A549 treated with dexamethasone at 1 μM for 4 hours (cell line): ENCODE results near the gene UBE2S. TPM values are rescaled to one million over a fixed set of nuclear protein-coding genes. Genes with fewer than 3 reads are reported as not detected.

Experiments used
- total RNA-seq: library from RNA; stranded (reverse); fragments of 200-300 nt; extraction: Qiagen RNA extraction; gene quantifications from 5 replicates; pipeline ENCODE4 v1.2.3, GENCODE V29; 2022

Gene UBE2S
- 251 to 469 TPM (median 409 TPM) in 5 replicates for total RNA-seq

DNA sequence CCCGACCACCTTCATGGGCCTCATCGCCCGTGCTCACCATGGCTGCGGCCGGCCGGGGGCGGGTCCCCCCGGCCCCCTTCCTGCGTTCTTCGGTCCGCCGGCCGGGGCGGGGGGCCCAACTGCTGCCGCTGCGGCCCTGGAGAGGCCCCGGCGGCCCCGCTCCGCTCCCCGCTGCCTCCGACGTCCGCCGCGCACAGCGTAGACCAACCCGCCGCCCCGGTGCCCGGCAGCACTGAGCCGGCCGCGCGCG is at the start of gene UBE2S:
Gene UBE2S (minus strand): TSS at position 239 of the 250 bp plus-strand sequence. CDS start 199 bp downstream, at position 40.

DNA sequence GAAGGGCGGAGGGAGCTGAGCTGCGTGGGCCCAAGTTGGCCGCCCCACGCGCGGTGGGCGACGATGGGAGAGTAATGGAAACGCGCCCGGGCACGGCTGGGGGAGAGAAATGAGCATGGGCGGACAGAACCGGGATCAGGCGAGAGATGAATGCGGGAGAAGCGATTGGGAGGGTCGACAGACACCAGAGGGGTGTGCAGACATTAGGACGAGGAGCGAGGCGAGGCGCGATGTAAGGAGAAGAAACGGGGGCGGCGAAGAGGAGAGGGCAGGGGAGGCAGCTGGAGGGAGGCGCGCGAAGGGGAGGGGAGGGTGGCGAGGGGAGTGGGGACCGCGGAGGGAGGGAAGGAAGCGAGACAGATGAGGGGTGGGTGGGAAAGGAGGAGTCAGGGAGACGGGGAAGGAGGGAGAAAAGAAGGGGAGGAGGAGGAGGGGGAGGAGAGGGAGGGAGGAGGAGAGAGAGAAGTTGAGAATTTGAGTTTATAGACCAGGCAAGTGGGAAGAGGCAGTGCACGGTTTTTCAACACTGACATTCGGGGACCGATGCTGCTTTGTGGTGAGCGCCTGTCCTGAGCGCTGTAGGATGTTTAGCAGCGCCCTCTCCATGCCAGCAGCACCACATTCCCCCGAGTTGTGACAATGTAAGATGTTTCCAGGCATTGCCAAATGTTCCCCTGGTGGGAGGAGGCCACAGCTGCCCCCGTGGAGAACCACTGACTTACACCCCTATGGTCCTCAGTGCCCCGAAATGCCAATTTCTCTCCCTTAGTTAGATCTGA is 35.6 kb upstream of the UBE2S start, which contains the start of gene SHISA7:
Gene SHISA7 (minus strand): TSS at position 256 of the 779 bp plus-strand sequence. CDS start 437 bp downstream, outside the sequence.

DNA sequence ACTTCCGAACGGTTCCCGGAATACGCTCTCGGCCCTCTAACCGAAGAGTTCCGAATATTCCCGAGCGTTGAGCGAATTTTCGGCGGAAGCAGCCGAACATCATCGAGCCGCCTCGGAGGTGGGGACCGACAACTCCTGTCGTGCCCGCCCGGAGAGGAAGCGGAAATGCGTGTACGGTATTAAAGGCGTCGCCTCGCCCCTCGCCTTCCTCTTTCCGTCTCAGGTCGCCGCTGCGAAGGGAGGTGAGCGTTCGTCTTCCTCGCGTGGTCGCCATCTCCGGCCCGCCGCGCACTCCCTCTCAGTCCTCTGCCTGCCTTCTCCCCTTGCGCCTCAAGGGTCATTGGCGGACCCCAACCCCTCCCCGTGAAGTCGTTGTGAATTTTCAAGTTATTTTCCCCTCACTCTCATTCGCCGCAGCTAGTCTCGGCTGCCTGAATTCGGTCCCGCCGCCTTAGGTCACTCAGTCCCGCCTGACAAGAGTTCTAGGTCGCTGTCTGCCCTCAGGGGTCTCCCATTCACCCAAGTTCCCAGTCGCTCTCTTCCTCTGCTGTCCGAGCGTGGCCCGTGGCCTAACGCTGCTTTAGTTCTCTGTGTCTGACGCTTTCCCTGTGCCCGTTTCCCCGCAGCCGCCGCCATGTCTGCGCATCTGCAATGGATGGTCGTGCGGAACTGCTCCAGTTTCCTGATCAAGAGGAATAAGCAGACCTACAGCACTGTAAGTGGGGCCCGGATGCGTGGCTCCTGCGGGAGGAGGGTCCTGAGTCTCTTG is 21.7 kb downstream of the UBE2S start, which contains the start of gene RPL28:
Gene RPL28 (plus strand): TSS at position 209 of the 769 bp plus-strand sequence. CDS start 426 bp downstream, at position 635.

DNA sequence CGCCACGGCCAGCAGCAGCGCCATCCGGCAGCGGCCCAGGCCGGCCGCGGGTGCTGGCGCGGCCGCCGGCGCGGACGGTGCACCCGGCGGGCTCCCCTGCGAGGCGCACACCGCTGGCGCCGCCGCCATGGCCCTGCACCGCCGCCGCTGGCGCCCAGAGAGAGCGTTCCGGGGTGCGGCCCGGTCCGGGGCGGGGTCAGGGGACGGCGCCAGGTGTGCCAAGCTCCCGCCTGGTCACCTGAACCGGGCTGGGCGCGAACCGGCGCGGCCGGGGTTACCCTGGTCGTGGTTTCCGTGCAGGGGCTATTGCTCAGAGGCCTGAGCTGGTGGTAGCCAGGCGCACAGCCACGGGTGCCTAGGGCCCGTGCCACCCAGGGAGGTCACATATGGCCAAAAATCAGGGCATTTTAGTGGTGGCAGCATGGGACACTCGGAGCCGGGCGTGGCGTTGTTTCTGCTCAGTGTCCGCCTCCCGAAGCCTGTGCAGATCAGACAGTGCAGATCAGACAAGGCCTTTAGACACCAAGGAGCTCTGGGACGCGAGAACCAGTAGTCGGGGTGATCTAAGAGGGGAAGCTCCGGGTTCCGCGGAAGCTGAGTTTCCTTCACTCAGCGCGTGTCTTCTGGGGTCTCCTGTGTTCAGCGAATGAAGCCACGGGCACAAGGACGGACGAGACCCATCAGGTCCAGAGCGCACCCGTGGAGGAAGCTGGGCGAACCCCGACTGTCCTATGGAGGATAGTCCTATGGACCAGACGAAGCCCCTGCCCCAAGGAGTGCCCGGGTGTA is 23.3 kb downstream of the UBE2S start, which contains the start of gene TMEM238:
Gene TMEM238 (minus strand): TSS at position 162 of the 789 bp plus-strand sequence. CDS start 33 bp downstream, at position 129.

DNA sequence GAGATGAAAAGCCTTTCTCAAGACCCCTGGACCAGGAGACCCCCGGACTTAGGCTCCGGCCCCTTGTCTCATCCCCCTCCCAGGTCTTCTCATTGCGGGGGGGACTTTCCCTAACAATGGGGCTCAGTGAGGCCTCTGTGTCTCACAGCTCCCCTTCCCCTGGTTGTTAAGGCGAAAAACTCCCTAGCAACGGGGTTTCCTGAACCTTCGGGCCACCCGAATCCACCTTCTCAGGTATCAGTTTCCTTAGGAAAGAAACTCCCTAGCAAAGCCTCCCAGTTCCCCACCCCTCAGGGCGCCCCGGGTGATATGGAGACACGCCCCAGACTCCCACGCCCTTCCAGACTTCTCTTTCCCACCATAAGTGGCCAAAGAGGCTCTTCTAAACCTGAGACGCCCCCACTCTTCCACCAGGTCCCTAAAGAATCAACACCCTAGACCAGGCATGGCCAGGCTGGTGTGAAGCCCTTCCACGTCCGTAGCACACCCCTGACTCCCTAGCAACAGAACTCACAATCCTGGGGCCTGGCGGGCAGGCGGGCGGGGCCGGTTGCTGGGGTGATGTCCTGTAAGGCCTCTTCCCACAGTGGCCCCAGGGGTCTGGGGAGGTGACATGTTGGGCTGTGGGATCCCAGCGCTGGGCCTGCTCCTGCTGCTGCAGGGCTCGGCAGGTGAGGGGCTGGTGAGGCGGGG is 31.2 kb downstream of the UBE2S start, which contains the start of gene TMEM190:
Gene TMEM190 (plus strand): TSS at position 586 of the 693 bp plus-strand sequence. CDS start 28 bp downstream, at position 614.

GRCh38 chr19:55370305-55370988 is 37.1 kb downstream of the UBE2S start, which contains the start of gene IL11:
Gene IL11 (minus strand): TSS chr19:55370463. CDS start chr19:55370310, 153 bp downstream.

DNA sequence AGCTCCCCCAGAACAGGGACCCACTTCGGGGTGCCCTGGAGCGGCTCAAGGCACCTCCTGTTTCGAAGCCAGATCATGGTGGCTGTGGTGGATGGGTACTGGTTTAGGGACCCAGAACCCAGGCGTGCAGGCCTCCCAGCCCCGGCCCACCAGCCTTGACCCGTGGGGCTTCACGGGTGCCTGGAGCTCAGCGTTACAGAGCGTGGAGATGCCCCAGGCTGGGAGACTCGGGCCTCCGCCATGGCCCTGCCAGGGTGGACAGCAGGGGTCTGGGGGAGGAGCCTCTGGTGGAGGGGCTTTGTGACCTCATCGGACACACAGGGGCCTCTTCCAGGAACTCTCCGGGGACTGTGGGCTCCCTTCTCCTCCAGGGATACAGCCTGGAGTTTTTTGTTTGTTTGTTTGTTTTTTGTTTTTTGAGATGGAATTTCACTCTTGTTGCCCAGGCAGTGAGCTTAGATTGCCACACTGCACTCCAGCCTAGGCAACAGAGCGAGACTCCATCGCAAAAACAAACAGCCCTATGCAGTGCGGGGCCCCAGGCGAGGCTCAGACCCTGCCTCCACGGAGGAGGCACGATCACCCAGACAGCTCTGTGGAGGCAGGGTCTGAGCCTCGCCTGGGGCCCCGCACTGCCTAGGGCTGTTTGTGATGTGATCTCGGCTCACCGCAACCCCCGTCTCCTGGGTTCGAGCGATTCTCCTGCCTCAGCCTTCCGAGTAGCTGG is 44.4 kb downstream of the UBE2S start, which contains the start of gene GARIN5B:
Gene GARIN5B (minus strand): TSS at position 271 of the 727 bp plus-strand sequence. CDS start 194 bp downstream, at position 77.

DNA sequence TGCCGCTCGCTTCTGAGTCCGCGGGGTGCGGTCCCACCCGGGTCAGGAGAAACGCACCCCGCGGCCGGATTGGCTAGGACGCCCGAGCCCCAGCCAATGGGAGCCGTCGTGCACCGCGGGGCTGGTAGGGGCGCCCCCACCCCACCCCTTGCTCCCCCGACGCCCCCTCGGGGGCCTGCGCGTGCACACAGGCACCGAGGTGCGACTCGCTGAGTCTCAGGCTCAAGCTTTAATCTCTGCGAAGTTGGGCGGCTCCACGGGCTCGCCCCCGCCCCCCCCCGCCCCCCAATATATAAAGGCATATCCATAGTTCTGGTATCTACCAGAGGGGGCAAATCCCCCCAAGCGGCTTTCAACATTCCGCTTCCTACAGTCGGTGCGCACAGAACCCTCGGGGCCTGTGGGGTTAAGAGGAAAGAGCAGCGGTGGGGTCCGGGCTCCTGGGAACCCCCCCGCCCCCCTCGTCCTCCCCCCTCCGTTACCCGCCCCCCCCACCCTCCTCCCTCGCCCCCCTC is 52.8 kb downstream of the UBE2S start, which contains the start of gene COX6B2:
Gene COX6B2 (minus strand): TSS at position 22 of the 515 bp plus-strand sequence. CDS start 198 bp downstream, outside the sequence.

Other genes starting within 250 kb of the UBE2S start
- gene DNAAF3, start 241.2 kb downstream of the UBE2S start, total RNA-seq: 3.2 to 7.0 TPM (median 5.7 TPM) in 5 replicates
- gene SYT5, start 227.5 kb downstream of the UBE2S start, total RNA-seq: 1.4 to 3.7 TPM (median 2.6 TPM) in 5 replicates
- 3.1 to 4.5 TPM (median 3.9 TPM) in 5 replicates for gene PTPRH, start 198.3 kb downstream of the UBE2S start, total RNA-seq
- 2.5 to 4.7 TPM (median 3.8 TPM) in 5 replicates for gene TMEM86B, start 179.0 kb downstream of the UBE2S start, total RNA-seq
- 75.8 to 120 TPM (median 119 TPM) in 5 replicates for gene PPP6R1, start 148.8 kb downstream of the UBE2S start, total RNA-seq
- gene HSPBP1, start 127.7 kb downstream of the UBE2S start, total RNA-seq: 119 to 129 TPM (median 124 TPM) in 5 replicates
- 2.1 to 4.9 TPM (median 3.1 TPM) in 5 replicates for gene BRSK1, start 123.8 kb downstream of the UBE2S start, total RNA-seq
- gene TMEM150B, start 82.4 kb downstream of the UBE2S start, total RNA-seq: not detected in 5 replicates
- 3.2 to 5.5 TPM (median 4.9 TPM) in 5 replicates for gene KMT5C, start 67.9 kb downstream of the UBE2S start, total RNA-seq
- gene COX6B2, start 53.1 kb downstream of the UBE2S start, total RNA-seq: 0.75 to 1.2 TPM (median 0.91 TPM) in 5 replicates
- 0.08 to 0.22 TPM (median 0.15 TPM) in 5 replicates for gene GARIN5B, start 44.5 kb downstream of the UBE2S start, total RNA-seq
- 8.4 to 11.3 TPM (median 8.6 TPM) in 5 replicates for gene IL11, start 37.3 kb downstream of the UBE2S start, total RNA-seq
- gene TMEM190, start 31.0 kb downstream of the UBE2S start, total RNA-seq: 0.86 to 1.9 TPM (median 1.1 TPM) in 5 replicates
- 2.4 to 7.0 TPM (median 4.2 TPM) in 5 replicates for gene TMEM238, start 23.5 kb downstream of the UBE2S start, total RNA-seq
- gene RPL28, start 21.9 kb downstream of the UBE2S start, total RNA-seq: 2,624 to 3,119 TPM (median 2,807 TPM) in 5 replicates
- 0.02 TPM in 2 of 5 replicates, not detected in the others for gene SHISA7, start 35.5 kb upstream of the UBE2S start, total RNA-seq
- 48.5 to 57.4 TPM (median 51.3 TPM) in 5 replicates for gene ISOC2, start 53.9 kb upstream of the UBE2S start, total RNA-seq
- 0.10 TPM in 1 of 5 replicates, not detected in the others for gene C19orf85, start 57.0 kb upstream of the UBE2S start, total RNA-seq
- gene ZNF628, start 68.8 kb upstream of the UBE2S start, total RNA-seq: 4.2 to 7.9 TPM (median 7.2 TPM) in 5 replicates
- gene NAT14, start 77.4 kb upstream of the UBE2S start, total RNA-seq: 39.2 to 42.7 TPM (median 40.7 TPM) in 5 replicates
- gene SSC5D, start 80.6 kb upstream of the UBE2S start, total RNA-seq: 0.28 to 0.84 TPM (median 0.58 TPM) in 5 replicates
- 1.3 to 2.6 TPM (median 1.8 TPM) in 5 replicates for gene SBK2, start 129.3 kb upstream of the UBE2S start, total RNA-seq
- gene SBK3, start 137.8 kb upstream of the UBE2S start, total RNA-seq: 1.3 to 2.6 TPM (median 2.1 TPM) in 5 replicates
- 21.6 to 43.3 TPM (median 36.5 TPM) in 5 replicates for gene ZNF579, start 173.1 kb upstream of the UBE2S start, total RNA-seq
- 17.4 to 26.1 TPM (median 24.0 TPM) in 5 replicates for gene FIZ1, start 191.7 kb upstream of the UBE2S start, total RNA-seq
- 12.1 to 17.2 TPM (median 16.1 TPM) in 5 replicates for gene ZNF524, start 192.5 kb upstream of the UBE2S start, total RNA-seq
- gene ZNF865, start 197.9 kb upstream of the UBE2S start, total RNA-seq: 6.8 to 13.4 TPM (median 11.9 TPM) in 5 replicates
- gene ZNF784, start 216.8 kb upstream of the UBE2S start, total RNA-seq: 4.7 to 6.7 TPM (median 5.4 TPM) in 5 replicates
- 26.5 to 51.9 TPM (median 48.8 TPM) in 5 replicates for gene ZNF580, start 233.2 kb upstream of the UBE2S start, total RNA-seq
- 37.3 to 44.0 TPM (median 42.8 TPM) in 5 replicates for gene ZNF581, start 235.9 kb upstream of the UBE2S start, total RNA-seq
- gene CCDC106, start 240.4 kb upstream of the UBE2S start, total RNA-seq: 12.0 to 20.4 TPM (median 19.0 TPM) in 5 replicates
- gene U2AF2, start 247.2 kb upstream of the UBE2S start, total RNA-seq: 234 to 285 TPM (median 273 TPM) in 5 replicates